Panc1 (cell line): ENCODE data around the gene ADI1. TPM values are rescaled to one million over a fixed set of nuclear protein-coding genes. Genes with fewer than 3 reads are reported as not detected.

Experiments used
- ATAC-seq: fragments of 200-7000 bp; cut with Tn5 transposase; 2 replicates; pipeline ENCODE4 v1.9.1; 2020; ENCODE audit warnings: mild to moderate bottlenecking, moderate library complexity
- BruUV-seq: library from RNA; stranded (reverse); fragments of 400-500 nt; replicated peaks from 2 replicates; lab custom pipeline; 2021; lab: Mats Ljungman, UMichigan
- CTCF ChIA-PET: fragments of 300-600 bp; sonication (Branson Sonifier 250); formaldehyde crosslinking; loops from one replicate; lab custom pipeline; 2022; ENCODE audit warnings: antibody characterized with exemption; lab: Charles Lee
- POLR2A ChIA-PET: fragments of 300-600 bp; sonication (Branson Sonifier 250); formaldehyde crosslinking; loops from one replicate; lab custom pipeline; 2022; ENCODE audit warnings: antibody characterized with exemption; lab: Charles Lee
- DNase-seq: peaks from one replicate; pipeline ENCODE4 v3.0.0-alpha.2; 2010; ENCODE audit warnings: low read depth, low spot score
- H3K27ac ChIP-seq: 2 replicates; pipeline ENCODE4 v1.5.1; 2011; ENCODE audit warnings: mild to moderate bottlenecking, low read length, inconsistent platforms
- H3K27me3 ChIP-seq: fragments of 200-500 bp; sonication (Bioruptor generic); 2 replicates; pipeline ENCODE4 v1.6.0; 2014; ENCODE audit warnings: low read length, inconsistent platforms; ENCODE audit not compliant: control insufficient read depth, insufficient read depth
- H3K36me3 ChIP-seq: fragments of 200-500 bp; sonication (Bioruptor generic); 2 replicates; pipeline ENCODE4 v1.5.1; 2014; ENCODE audit warnings: inconsistent platforms, mild to moderate bottlenecking, low read length, moderate library complexity; ENCODE audit not compliant: control insufficient read depth, insufficient read depth
- H3K4me1 ChIP-seq: 2 replicates; pipeline ENCODE4 v1.5.1; 2011; ENCODE audit warnings: inconsistent platforms, mild to moderate bottlenecking, low read length, moderate library complexity; ENCODE audit not compliant: control insufficient read depth, insufficient read depth
- H3K4me3 ChIP-seq, 2 experiments: 2 replicates each; pipeline ENCODE4 v1.5.1; 2011 to 2012; ENCODE audit warnings: low read depth in 2 of 2, low read length in 2 of 2, mild to moderate bottlenecking in 2 of 2, inconsistent platforms in 1 of 2, moderate library complexity in 1 of 2
- H3K9me3 ChIP-seq: fragments of 200-500 bp; sonication (Bioruptor generic); 2 replicates; pipeline ENCODE4 v1.5.1; 2014; ENCODE audit warnings: low read depth, mild to moderate bottlenecking, inconsistent platforms, low read length, moderate library complexity; ENCODE audit not compliant: control insufficient read depth, insufficient read depth
- CTCF ChIP-seq: fragments of 450-650 bp; IDR thresholded peaks from 2 replicates; pipeline ENCODE4 v1.5.1; 2017; ENCODE audit warnings: mild to moderate bottlenecking
- POLR2AphosphoS5 ChIP-seq: IDR thresholded peaks from 2 replicates; pipeline ENCODE4 v1.6.1; 2012; ENCODE audit warnings: mild to moderate bottlenecking, low read depth, low read length, moderate library complexity
- REST ChIP-seq, 2 experiments: IDR thresholded peaks; 2 replicates each; pipeline ENCODE4 v1.6.1; 2011 to 2012; ENCODE audit warnings: low read depth in 2 of 2, control low read depth in 1 of 2, low read length in 1 of 2, mild to moderate bottlenecking in 1 of 2, moderate library complexity in 1 of 2; ENCODE audit not compliant: insufficient read depth in 1 of 2
- SIN3A ChIP-seq: IDR thresholded peaks from 2 replicates; pipeline ENCODE4 v1.6.1; 2012; ENCODE audit warnings: low read depth, mild to moderate bottlenecking, low read length, moderate library complexity, borderline replicate concordance; ENCODE audit not compliant: insufficient read depth
- TCF7L2 ChIP-seq: IDR thresholded peaks from 2 replicates; pipeline ENCODE4 v1.6.1; 2011; ENCODE audit warnings: mild to moderate bottlenecking, low read depth, low read length, inconsistent platforms
- in situ Hi-C: cut with HindIII; loops from 2 replicates; pipeline ENCODE4 v1.10.0; 2016; ENCODE audit warnings: low sequenced_read_pairs, low pct_unique_long_range_greater_than_20kb
- intact Hi-C: fragments of 100-400 bp; cut with micrococcal nuclease; formaldehyde crosslinking; loops from one replicate; pipeline ENCODE4 v1.10.0; 2022; ENCODE audit not compliant: unreplicated experiment
- total RNA-seq: library from RNA; stranded (reverse); gene quantifications from one replicate; pipeline ENCODE4 v1.2.1, GENCODE V29; 2021; ENCODE audit not compliant: unreplicated experiment

Gene ADI1
- total RNA-seq, 1 experiment from 2014 or later, result 42.9 TPM

GRCh38 chr2:3463944-3464343 is 55.4 kb downstream of the ADI1 start:
- no TSS peak for BruUV-seq
- intact Hi-C loops, result no loop called here
- H3K4me3 ChIP-seq, result no peak overlapping the region
- no peaks in the 10 kb centered on the region for H3K4me1 ChIP-seq
- no peaks in the 10 kb centered on the region for H3K36me3 ChIP-seq
- ChIA-PET CTCF (interaction anchor here (1.3 kb wide), 1 partner anchor 13 kb away, joined by 3 read pairs; no protein-coding TSS in a partner anchor), POLR2A (no interaction called here)
- TF ChIP-seq REST (IDR thresholded peaks at IDR 0.05; ENCODE audit: insufficient read depth in 1 of 2, low read depth in 2 of 2, low read length in 1 of 2) (no peak), SIN3A (no peak), POLR2AphosphoS5 (no peak), CTCF (no peak), TCF7L2 (no peak)
- ATAC-seq (no peak), DNase-seq (no peak)
- H3K9me3 ChIP-seq, result no peaks in the 10 kb centered on the region
- no peaks in the 10 kb centered on the region for H3K27me3 ChIP-seq
- in situ Hi-C loops, result no loop called here
- no peak overlapping the region for H3K27ac ChIP-seq

GRCh38 chr2:3463186-3463835 is 56.0 kb downstream of the ADI1 start:
- no peaks in the 10 kb centered on the region for H3K36me3 ChIP-seq
- no peaks in the 10 kb centered on the region for H3K4me1 ChIP-seq
- intact Hi-C loops, result no loop called here
- H3K9me3 ChIP-seq, result no peaks in the 10 kb centered on the region
- no peak for TF ChIP-seq CTCF
- no peak for TF ChIP-seq SIN3A
- CTCF ChIA-PET, result interaction anchor here (1.3 kb wide), 1 partner anchor 12 kb away, joined by 3 read pairs; no protein-coding TSS in a partner anchor
- H3K27ac ChIP-seq, result no peak overlapping the region
- ATAC-seq (no peak), DNase-seq (no peak)
- in situ Hi-C loops, result no loop called here
- no TSS peak for BruUV-seq
- POLR2A ChIA-PET, result no interaction called here
- H3K4me3 ChIP-seq, result no peak overlapping the region
- H3K27me3 ChIP-seq, result no peaks in the 10 kb centered on the region
